PC-9 (cell line): ENCODE results near the gene MTG2.

Experiments
- CTCF ChIP-seq: fragments of 200-600 bp; sonication (generic); conservative IDR thresholded peaks from 2 replicates; pipeline ENCODE4 v1.6.1; 2017; ENCODE audit warnings: mixed run types, antibody characterized with exemption, mild to moderate bottlenecking, moderate library complexity
- EZH2 ChIP-seq: fragments of 200-600 bp; sonication (generic); IDR thresholded peaks from 2 replicates; pipeline ENCODE4 v1.8.0; 2017; ENCODE audit warnings: antibody characterized with exemption, low read depth

- TF ChIP-seq CTCF = no peak
- TF ChIP-seq EZH2 = no peak
Observed at GRCh38 chr20:62147125-62147524, 35.7 kb upstream of the MTG2 start.
